DND-41 (cell line): ENCODE measurements around the gene RPL15.

Source experiments
- EZH2 ChIP-seq: IDR thresholded peaks from 3 replicates; pipeline ENCODE4 v1.6.1; 2012; ENCODE audit warnings: borderline replicate concordance, low read depth, mild to moderate bottlenecking, moderate library complexity, low read length, inconsistent platforms; ENCODE audit not compliant: severe bottlenecking
- TF ChIP-seq, protein P1 (sequence below): IDR thresholded peaks from 2 replicates; pipeline ENCODE4 v1.5.1; 2012; ENCODE audit warnings: borderline replicate concordance, low read length, moderate library complexity, mild to moderate bottlenecking; ENCODE audit not compliant: poor library complexity, severe bottlenecking; ENCODE audit errors: extremely low read depth

DNA sequence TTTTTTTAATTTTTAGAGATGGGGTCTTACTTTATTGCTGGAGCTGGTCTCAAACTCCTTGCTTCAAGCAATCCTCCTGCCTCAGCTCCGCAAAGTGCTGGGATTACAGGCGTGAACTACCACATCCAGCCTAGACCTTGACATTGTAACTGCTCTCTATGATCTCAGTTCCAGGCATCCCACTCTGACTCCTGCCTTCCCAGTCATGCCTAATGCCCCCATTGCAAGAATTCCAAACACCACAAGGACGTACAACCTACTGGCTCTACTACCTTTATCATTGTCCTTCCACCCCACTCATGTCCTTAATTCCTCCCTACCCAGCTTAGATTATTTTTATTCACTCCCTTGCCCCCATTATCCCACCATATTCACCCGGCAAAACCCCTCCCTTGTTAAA is 21.8 kb upstream of the RPL15 start:
- TF ChIP-seq, protein P1, sequence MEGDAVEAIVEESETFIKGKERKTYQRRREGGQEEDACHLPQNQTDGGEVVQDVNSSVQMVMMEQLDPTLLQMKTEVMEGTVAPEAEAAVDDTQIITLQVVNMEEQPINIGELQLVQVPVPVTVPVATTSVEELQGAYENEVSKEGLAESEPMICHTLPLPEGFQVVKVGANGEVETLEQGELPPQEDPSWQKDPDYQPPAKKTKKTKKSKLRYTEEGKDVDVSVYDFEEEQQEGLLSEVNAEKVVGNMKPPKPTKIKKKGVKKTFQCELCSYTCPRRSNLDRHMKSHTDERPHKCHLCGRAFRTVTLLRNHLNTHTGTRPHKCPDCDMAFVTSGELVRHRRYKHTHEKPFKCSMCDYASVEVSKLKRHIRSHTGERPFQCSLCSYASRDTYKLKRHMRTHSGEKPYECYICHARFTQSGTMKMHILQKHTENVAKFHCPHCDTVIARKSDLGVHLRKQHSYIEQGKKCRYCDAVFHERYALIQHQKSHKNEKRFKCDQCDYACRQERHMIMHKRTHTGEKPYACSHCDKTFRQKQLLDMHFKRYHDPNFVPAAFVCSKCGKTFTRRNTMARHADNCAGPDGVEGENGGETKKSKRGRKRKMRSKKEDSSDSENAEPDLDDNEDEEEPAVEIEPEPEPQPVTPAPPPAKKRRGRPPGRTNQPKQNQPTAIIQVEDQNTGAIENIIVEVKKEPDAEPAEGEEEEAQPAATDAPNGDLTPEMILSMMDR: no peak
- no peak for TF ChIP-seq EZH2
